ENCODE results near the gene IL16. TPM values are rescaled to one million over a fixed set of nuclear protein-coding genes. Genes with fewer than 3 reads are reported as not detected.
"Not testable (repeated sequence)": the region's sequence is repeated elsewhere in the genome, so short reads cannot be mapped to it uniquely, and the experiment has no call there.

IL16 gene
- total and polyA plus RNA-seq, 2 experiments from 2014 or later = not detected

GRCh38 chr15:81197255-81197630, 564 bp downstream of the IL16 start:
- Histone ChIP-seq H3K4me3 (no peak overlapping the region), H3K27ac (no peak overlapping the region), H3K4me1 (ENCODE audit: low read depth) (no peaks in the 10 kb centered on the region), H3K27me3 (no peaks in the 10 kb centered on the region), H3K9me3 (ENCODE audit: low read depth) (no peaks in the 10 kb centered on the region), H3K36me3 (no peaks in the 10 kb centered on the region)
- no peak for DNase-seq (ENCODE audit: low read depth in 1 of 2, low spot score in 1 of 2)
- no peak for TF ChIP-seq CTCF (IDR thresholded peaks at IDR 0.05; ENCODE audit: low read depth, low read length)

GRCh38 chr15:81197688-81198281, 1.1 kb downstream of the IL16 start:
- Histone ChIP-seq H3K9me3 (ENCODE audit: low read depth) (no peaks in the 10 kb centered on the region), H3K4me1 (ENCODE audit: low read depth) (no peaks in the 10 kb centered on the region), H3K27ac (no peak overlapping the region), H3K36me3 (no peaks in the 10 kb centered on the region), H3K27me3 (no peaks in the 10 kb centered on the region), H3K4me3 (no peak overlapping the region)
- no peak for TF ChIP-seq CTCF (IDR thresholded peaks at IDR 0.05; ENCODE audit: low read depth, low read length)
- DNase-seq (ENCODE audit: low read depth in 1 of 2, low spot score in 1 of 2) = no peak

- TF ChIP-seq CTCF (IDR thresholded peaks at IDR 0.05; ENCODE audit: low read depth, low read length) = no peak
- no peak overlapping the region for H3K27ac ChIP-seq
- no peak for DNase-seq (ENCODE audit: low read depth in 1 of 2, low spot score in 1 of 2)
- no peaks in the 10 kb centered on the region for H3K27me3 ChIP-seq
- H3K9me3 ChIP-seq (ENCODE audit: low read depth) = no peaks in the 10 kb centered on the region
- H3K36me3 ChIP-seq = no peaks in the 10 kb centered on the region
- H3K4me3 ChIP-seq = no peak overlapping the region
- H3K4me1 ChIP-seq (ENCODE audit: low read depth) = no peaks in the 10 kb centered on the region
Observed at GRCh38 chr15:81199031-81199779, 2.5 kb downstream of the IL16 start.

GRCh38 chr15:81206018-81206417, 9.3 kb downstream of the IL16 start:
- H3K4me3 ChIP-seq = no peak overlapping the region
- no peak for DNase-seq (ENCODE audit: low read depth in 1 of 2, low spot score in 1 of 2)
- no peak for TF ChIP-seq CTCF (IDR thresholded peaks at IDR 0.05; ENCODE audit: low read depth, low read length)

DNA sequence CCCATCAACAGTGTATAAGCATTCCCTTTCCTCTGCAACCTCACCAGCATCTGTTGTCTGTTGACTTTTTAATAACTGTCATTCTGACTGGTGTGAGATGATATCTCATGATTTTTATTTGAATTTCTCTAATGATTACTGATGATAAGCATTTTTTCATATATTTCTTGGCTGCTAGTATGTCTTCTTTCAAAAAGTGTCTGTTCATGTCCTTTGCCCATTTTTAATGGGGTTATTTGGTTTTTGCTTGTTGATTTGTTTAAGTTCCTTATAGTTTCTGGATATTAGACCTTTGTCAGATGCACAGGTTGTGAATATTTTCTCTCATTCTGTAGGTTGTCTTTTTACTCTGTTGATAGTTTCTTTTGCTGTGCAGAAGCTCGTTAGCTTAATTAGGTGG, 11.3 kb downstream of the IL16 start:
- not testable (repeated sequence) for H3K9me3 ChIP-seq (ENCODE audit: low read depth); H3K27me3 ChIP-seq; DNase-seq (ENCODE audit: low read depth in 1 of 2, low spot score in 1 of 2); H3K27ac ChIP-seq; H3K4me1 ChIP-seq (ENCODE audit: low read depth); H3K4me3 ChIP-seq; H3K36me3 ChIP-seq

More at GRCh38 chr15:81206018-81206417, 9.3 kb downstream of the IL16 start:
- no peaks in the 10 kb centered on the region for H3K4me1 ChIP-seq (ENCODE audit: low read depth)
- H3K27ac ChIP-seq = no peak overlapping the region
- no peaks in the 10 kb centered on the region for H3K27me3 ChIP-seq
- H3K9me3 ChIP-seq (ENCODE audit: low read depth) = no peaks in the 10 kb centered on the region
- no peaks in the 10 kb centered on the region for H3K36me3 ChIP-seq

DNA sequence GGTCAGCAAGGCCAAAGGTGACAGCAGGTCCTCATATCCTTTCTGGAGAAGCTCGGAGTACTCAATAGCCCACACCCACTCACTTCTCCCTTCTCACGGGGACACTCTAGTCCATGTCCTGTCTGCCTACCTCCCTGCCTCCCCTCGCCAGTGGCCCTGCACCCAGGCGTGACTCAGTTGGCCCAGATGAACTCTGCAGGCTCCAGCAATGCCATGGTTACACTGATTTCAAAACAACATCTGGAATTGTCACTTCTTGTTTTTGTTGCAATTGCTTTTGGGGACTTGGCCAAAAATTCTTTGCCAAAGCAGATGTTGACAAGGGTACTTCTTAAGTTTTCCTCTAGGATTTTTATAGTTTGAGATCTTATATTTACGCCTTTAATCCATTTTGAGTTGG, 13.0 kb downstream of the IL16 start:
- Histone ChIP-seq H3K4me3 (no peak overlapping the region), H3K27me3 (no peaks in the 10 kb centered on the region), H3K36me3 (no peaks in the 10 kb centered on the region), H3K9me3 (ENCODE audit: low read depth) (no peaks in the 10 kb centered on the region), H3K4me1 (ENCODE audit: low read depth) (no peaks in the 10 kb centered on the region), H3K27ac (no peak overlapping the region)
- no peak for DNase-seq (ENCODE audit: low read depth in 1 of 2, low spot score in 1 of 2)
- TF ChIP-seq CTCF (IDR thresholded peaks at IDR 0.05; ENCODE audit: low read depth, low read length) = no peak

Measured in cardiac muscle cell (in vitro differentiated cells and primary cell).